Measurements from ENCODE around the gene LMNTD2.

DNA sequence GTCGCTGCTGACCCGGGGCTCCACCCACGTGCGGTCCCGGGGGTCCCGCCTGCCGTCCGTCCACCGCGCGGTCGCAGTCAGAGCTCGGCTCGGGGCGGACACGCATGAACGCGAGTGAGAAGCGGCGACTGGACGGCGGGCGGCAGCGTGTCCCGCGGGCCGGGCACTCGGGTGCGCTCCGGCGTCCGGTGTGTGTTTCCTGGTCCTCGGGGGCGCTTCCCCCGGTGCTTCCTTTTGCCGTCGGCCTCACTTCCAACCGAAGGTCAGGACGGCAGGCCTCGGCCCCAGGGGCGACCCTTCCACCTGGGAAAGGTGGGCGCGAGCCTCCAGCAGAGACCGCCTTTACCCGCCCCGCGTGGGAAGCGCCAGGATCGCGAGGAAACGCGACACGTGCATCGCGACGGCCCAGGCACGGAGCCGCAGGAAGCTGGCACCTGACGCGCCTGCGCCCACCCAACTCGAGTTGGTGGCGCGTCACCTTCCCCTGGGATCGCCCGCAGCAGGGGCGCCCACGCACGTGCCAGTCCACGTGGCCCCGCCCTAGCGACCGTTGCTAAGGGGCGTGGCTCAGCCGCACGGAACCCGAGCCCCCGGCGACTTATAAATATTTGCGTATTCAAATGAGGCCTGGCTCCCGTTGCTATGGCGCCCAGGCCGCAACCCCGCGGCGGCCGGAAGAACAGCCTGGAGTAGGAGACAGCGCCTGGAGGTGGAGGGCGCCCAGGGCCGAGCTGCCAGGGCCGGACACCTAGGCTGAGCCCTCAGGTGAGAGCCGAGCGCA lies 23.5 kb downstream of the LMNTD2 start, which contains the start of gene LRRC56:
- TF ChIP-seq SMAD3 (CRISPR knock-in tag; IDR thresholded peaks at IDR 0.05; ENCODE audit: borderline replicate concordance) (no peak), ZBTB21 (CRISPR knock-in tag; IDR thresholded peaks at IDR 0.05; ENCODE audit: borderline replicate concordance) (peak; percentile 60; the same call in 1 of the 2 replicates), NR3C1 (CRISPR knock-in tag; conservative IDR thresholded peaks at IDR 0.05; ENCODE audit: low read depth) (0 out of 2 replicates have a peak, but pooled peaks have one; percentile 58), ZNF423 (CRISPR knock-in tag; IDR thresholded peaks at IDR 0.05) (no peak), PRRX2 (CRISPR knock-in tag; IDR thresholded peaks at IDR 0.05) (no peak), ZNF138 (CRISPR knock-in tag; conservative IDR thresholded peaks at IDR 0.05) (0 out of 2 replicates have a peak, but pooled peaks have one; percentile 66)
- TF ChIP-seq, protein P1, sequence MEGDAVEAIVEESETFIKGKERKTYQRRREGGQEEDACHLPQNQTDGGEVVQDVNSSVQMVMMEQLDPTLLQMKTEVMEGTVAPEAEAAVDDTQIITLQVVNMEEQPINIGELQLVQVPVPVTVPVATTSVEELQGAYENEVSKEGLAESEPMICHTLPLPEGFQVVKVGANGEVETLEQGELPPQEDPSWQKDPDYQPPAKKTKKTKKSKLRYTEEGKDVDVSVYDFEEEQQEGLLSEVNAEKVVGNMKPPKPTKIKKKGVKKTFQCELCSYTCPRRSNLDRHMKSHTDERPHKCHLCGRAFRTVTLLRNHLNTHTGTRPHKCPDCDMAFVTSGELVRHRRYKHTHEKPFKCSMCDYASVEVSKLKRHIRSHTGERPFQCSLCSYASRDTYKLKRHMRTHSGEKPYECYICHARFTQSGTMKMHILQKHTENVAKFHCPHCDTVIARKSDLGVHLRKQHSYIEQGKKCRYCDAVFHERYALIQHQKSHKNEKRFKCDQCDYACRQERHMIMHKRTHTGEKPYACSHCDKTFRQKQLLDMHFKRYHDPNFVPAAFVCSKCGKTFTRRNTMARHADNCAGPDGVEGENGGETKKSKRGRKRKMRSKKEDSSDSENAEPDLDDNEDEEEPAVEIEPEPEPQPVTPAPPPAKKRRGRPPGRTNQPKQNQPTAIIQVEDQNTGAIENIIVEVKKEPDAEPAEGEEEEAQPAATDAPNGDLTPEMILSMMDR (IDR thresholded peaks at IDR 0.05) = no peak
- TF ChIP-seq, protein P2, sequence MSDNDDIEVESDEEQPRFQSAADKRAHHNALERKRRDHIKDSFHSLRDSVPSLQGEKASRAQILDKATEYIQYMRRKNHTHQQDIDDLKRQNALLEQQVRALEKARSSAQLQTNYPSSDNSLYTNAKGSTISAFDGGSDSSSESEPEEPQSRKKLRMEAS (CRISPR knock-in tag; IDR thresholded peaks at IDR 0.05) = peak; percentile 94

All from WTC11 (cell line).